Measurements from ENCODE around the gene JAZF1.

- TF ChIP-seq CTCF (IDR thresholded peaks at IDR 0.05) (no peak), ZFX (IDR thresholded peaks at IDR 0.05; ENCODE audit: borderline replicate concordance) (no peak)
Observed at GRCh38 chr7:28088032-28088431, 92.6 kb downstream of the JAZF1 start.

Measured in 22Rv1 (cell line).